Prostate gland (tissue), 2 donors: ENCODE data around the gene CLEC1B.

Experiments used
- CTCF ChIP-seq, 4 experiments: fragments of 200-600 bp in 2 of 4; fragments of 450-650 bp in 2 of 4; sonication (generic) in 2 of 4; IDR thresholded peaks; 1 replicate in 3 of 4; 2 replicates in 1 of 4; pipeline ENCODE4 v1.5.1; 2016 to 2019; ENCODE audit warnings: antibody characterized with exemption in 4 of 4, mild to moderate bottlenecking in 2 of 4, moderate library complexity in 2 of 4
- POLR2AphosphoS5 ChIP-seq: sonication (generic); formaldehyde crosslinking; IDR thresholded peaks from one replicate; pipeline ENCODE4 v1.6.1; 2017; ENCODE audit warnings: antibody characterized with exemption

- TF ChIP-seq CTCF (IDR thresholded peaks at IDR 0.05) (no peak), POLR2AphosphoS5 (no peak)
Observed at GRCh38 chr12:10015450-10015849, 16.5 kb upstream of the CLEC1B start.
